NCI-H146 (cell line): ENCODE results near the gene LYPD1.

Experiments
- DNase-seq: peaks from one replicate; lab custom pipeline; 2025; lab: John Stamatoyannopoulos, UW

The LYPD1 gene

DNA sequence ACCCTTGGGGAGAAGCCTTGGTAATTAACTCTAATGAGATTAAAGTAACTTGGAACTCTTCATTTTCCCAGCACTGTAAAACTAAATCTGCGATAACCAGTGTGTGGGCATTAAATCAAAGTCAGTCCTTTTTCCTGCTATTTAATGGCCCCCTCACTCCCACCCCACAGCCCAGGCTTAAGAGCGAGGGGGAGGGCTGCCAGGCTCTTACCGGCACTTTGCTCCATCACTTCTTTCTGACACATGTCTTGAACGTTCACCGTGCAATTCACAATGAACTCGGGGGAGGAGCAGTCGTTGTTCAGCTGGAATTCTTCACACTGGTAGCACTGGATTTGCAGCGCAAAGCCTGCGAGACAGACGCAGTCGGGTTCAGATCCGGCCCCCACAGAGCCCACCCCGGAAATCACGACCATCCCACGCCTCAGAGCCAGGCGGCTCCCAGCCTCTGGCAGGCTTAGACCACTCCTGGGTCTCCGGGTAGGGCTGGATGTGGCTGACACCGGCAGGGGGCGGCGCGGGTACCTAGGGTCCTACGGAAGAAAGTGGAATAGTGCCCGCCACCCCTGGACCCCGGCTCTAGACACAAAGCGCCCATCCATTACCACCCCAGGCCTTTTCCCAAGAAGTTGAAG is 1.7 kb downstream of the LYPD1 start:
- no peak for DNase-seq

DNA sequence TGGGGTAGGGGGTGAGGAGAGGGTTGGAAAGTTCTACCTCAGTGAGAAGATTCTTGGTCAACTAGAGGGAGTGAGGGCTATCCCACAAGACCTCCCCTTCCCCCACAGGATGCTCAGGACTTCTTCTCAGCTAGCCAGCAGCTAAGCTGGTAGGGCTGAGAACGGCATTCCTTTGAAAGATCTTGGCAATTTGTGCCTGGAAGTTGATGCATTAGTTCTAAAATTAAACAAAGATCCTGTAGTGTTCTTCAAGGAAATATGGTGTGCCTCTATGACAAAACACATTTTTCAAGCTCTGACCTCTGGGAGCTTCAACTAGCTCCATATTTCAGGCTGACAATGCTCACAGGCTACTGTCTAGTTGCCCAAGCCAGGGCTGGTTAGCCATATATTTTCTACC is 2.3 kb downstream of the LYPD1 start:
- DNase-seq, result no peak

DNA sequence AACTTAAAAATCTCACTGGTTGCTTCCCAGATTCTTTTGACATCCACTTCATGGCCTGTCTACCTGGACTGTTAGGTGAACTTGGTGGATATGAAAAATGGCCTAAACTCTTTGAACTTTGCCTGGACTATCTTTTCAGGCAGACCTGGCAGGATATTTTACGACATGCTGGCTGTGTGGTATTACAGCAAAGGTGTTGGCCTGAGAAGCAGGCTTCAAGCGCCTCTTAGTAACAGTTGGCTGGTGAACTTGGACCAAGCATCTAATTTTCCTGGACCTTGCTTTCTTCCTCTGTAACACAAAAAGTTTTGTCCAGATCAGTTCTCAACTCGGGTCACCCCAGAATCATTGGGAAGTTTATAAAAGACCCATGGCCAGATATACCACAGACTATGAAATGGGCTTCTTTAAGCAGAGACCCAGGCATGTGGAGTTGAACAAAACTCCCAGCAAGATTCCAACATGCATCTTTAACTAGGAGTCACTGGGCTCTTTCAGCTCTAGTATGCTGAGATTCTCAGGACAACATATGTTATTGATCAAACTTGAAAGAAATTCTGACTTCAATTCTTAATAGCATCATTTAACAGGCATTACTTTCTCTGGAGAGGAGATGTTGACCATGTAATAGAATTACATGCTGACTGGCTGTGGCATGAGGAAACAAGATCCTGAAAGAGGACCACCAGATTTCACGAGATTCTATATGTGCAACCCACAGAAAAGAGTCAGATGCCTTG is 4.4 kb downstream of the LYPD1 start:
- no peak for DNase-seq

DNA sequence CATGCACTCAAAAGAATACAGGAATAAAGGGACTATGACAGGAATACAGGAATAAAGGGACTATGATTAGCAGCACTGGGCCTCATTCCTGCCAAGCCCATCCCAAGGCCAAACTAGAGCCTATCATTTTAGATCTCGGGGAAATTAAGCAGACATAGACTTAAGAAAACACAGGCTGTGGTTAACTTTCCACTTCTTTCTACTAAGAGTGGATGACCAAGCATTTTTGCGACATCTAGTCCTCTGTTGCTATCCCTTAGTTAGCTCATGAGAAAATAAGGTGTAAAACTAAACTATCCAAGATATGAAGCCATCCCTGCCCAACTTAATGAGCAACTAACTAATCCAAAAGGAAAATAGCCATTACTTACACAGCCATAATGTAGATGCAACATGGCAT is 5.9 kb downstream of the LYPD1 start:
- no peak for DNase-seq

DNA sequence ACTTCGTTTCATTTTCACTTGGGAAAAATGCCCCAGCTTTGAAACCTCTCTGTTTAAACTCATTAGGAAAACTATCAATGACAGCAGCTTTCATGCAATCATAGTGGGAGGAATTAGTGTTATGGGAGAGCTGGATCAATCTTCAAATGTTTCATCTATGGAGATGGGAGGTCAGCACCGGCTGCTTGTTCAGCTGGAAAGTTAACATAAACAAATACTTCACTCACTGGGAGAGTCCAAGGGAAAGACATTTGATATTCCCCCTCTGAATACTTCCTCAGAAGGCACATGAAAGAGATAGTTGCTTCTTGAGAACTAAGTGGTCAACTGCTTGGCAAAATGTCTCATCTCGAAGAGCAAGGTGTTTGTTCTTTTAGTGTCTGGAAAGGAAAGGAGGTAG is 7.3 kb downstream of the LYPD1 start:
- DNase-seq, result no peak

DNA sequence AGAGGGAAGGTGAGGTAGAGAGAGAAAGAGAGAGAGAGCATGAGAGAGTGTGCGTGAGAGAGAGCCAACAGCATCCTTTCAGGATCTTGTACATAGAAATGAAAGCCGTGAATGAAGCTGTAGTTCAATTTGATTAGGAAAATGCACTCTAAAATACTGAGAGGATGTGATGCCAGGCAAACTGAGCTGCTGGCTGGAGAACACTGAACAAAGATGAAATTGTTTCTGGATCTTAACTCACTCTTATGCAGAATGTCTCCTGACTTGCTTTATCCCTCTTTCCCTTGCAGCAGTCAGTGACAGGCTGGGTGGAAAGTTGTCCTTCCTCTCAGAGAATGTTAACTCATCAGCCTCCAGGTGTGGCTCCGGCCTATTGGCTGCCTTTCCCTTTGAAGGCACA is 10.7 kb downstream of the LYPD1 start:
- DNase-seq, result no peak

DNA sequence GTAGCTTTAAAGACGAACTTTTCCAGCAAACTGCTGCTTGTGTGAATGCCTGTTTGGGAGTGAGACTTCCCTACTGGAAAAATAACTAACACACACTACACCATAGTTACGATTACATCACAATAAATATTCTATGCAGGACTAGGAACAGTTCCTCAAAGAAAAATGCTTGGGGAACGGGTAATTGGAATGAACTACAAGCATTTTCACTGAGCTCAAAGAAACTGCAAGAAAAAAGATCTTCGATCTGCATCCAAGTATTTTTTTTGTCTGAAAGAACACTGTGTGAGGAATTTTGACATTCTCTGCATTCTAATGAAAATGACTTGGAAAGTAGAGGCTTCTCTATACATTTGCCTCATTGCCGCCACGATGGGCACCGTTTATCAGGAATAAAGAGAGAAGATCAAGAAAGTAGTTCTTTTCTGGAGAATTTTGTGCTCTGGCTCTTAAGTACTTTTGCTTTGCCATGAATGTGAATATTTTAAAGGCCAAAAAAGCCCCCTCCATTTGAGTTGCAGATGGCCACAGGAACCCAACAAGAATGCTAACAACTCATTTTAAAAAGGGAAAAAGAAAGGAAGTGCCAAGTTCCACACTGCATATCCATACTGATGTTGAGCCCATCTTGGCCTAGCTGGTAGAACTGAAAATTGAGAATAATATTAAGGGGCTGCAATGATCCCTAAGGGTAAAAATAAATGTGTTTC is 13.6 kb downstream of the LYPD1 start:
- DNase-seq, result no peak

DNA sequence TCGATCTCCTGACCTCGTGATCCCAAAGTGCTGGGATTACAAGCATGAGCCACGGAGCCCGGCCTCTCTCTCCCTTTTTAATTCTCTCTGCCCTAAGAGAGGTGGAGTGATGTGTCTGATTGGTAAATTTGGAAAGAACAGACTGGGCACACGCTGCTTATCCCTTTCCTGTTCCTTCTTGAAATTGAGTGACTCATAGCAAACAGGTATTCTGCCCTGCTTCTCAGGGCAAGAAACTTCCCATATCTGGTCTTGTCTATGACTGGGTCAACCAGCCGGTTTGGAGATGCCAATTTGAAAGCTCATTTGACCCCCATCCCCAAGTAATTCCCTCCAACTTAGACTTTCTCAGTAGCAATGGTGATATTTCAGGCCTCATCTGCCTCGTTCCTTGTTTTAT is 15.0 kb downstream of the LYPD1 start:
- DNase-seq, result no peak

DNA sequence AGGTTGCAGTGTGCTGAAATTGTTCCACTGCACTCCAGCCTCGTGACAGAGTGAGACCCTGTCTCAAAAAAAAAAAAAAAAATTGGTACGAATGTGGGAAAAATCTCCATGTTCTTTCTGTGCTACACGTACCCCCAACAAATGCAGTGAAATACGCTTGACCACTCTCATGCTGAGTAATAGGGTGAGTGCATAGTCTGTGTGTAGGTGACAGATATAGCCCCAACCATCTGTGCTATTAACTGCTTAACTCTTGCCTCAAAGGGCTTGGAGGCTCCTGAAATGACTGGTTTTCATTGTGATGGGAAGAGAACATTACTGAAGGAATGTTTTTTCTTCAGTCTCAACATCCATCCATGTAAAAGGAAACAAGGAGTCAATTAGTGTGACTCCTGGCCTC is 15.7 kb downstream of the LYPD1 start:
- DNase-seq, result no peak

DNA sequence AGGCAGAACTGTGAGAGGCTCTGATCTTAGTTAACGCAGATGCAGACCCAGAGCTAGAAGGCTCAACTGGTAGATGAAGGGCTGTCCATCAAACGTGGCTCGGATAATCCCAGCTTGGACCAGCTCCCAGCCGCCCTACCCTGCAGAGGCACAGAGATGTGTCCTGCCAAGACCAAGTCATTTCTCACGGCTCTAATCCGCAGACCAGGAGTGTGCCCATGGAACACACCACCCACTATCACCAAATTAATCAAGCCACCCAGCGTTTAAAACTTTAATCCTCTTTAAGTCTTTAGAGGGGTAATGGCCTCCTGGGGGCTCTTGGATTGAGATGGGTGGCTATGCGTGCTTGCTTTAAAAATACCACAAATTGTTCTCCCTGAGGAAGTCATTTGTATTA is 17.5 kb downstream of the LYPD1 start:
- no peak for DNase-seq

DNA sequence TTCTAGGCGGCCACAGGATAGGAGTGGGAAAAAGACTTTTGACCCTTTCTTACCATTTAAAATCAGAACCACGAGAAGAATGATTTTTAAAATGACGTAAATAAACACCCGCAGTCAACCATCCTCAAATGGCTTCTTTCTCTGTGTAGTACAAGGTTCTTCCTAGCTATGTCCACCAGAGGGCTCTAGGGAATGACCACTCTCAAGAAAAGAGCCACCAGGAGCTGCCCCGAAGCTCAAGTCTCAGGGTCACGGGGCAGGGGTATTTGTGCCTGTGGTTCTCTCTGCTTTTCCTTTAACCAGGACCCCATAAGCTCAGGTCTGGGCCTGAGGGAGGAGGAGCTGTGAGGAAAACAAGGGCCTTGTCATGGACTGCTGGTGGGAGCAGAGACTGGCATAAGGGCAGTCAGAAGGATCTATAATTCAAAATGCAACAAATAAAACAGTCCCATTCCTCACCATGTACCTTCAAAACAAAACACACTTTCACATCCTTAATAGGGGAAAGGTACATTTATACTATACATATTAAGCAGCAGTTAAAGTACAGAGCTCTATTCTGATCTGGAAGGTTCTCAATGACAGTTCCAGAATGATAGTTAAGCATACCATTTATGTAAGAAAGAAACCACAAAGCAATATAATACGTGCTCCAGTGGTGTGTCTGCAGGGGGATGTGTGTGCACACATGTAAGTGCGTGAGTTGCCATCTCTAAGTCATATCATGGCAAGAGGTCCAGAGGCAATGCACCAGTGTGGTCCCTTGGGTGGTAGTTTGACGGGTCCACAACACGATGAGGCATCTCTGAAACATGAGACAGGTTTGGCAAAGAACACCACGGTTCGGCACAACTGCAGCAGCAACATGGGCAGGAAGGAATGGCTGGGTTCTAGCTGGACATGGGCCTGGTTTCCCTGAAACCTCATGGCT is 18.6 kb downstream of the LYPD1 start:
- peak; percentile 6 for DNase-seq

DNA sequence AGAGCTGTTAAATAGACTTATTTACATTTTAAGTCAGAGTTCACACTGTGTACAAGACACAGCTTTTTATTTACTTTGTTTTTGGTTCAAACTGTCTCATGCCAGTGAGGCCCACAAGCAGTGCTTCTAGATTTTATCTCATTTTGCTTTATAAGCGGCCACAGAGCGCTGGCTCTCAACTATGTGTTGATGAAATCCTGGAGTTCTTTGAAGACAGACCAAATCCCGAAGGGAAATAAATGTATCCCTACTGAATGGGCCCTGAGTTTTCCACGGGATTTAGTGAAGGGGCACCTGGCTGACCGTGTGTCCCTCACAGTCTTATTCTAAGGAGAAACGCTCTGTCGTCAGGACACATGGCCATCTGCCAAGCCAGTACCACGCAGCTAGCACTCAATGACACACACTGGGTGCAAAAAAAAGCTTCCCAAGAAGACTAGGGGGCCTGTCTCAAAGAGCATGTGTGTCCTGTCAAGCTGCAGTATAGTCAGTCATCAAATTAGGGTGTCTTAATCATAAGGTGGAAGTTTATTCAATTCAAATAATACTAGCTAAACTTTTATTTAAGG is 23.4 kb downstream of the LYPD1 start:
- DNase-seq, result no peak

DNA sequence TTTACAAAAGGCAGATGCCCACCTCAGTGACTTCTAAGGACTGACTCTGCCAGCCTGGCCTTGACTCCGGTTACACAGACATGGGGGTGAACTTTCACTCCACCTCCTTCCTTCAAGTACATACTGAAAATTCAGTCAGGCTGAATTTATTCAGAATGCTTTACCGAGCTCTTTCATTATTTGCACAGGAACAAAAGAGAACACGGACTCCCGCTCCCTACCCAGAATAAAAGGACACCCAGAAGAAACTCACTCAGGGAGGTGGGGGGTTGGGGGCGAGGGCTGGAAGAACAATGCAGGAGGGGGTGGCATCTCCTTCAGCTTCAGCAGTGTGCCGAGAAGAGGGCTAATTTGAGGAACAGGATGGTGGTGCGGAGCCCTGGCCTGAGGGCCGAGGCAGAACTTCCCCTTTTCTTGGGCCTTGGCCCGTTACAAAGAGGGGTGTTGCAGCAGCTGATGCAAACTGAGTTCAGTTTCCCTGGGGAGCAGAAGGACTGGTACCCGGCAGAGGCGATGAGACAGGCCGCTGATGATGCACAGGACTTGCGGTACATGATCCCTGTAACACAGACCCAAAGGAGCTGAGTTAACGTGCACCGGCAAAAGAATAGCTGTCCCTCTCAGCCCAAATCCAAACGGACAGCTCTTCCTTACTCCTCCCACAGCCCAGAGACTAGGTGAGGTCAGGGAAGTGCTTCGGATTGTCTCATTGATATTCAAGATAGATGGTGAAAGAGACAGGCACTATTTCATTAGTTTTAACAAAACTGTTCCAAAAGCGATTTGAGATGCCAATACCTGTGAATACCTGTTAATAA is 24.1 kb downstream of the LYPD1 start:
- DNase-seq, result no peak

DNA sequence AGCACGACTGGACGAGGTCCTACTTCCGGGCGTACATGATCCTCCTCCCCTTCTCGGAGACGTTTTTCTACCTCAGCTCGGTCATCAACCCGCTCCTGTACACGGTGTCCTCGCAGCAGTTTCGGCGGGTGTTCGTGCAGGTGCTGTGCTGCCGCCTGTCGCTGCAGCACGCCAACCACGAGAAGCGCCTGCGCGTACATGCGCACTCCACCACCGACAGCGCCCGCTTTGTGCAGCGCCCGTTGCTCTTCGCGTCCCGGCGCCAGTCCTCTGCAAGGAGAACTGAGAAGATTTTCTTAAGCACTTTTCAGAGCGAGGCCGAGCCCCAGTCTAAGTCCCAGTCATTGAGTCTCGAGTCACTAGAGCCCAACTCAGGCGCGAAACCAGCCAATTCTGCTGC is 24.8 kb downstream of the LYPD1 start:
- peak; percentile 8 for DNase-seq

DNA sequence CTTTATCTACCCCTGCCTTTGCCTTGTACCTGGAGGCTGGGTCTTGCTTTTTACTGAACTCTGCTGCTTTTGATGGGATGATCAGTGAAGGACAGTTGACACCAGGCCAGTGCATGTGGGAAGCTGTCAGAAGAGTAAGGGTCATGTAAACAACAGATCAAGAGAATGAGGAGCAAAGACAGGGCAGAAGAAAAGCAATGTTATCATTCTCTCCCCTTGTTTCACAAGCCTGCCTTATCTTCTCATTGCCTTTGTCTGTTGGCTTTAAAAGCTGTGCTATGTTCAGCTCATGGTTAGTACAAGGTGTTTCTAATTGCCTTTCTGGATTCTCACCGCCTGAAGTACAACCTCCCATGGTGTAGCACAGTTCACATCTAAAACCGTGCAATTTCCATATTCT is 27.6 kb downstream of the LYPD1 start:
- DNase-seq, result no peak

DNA sequence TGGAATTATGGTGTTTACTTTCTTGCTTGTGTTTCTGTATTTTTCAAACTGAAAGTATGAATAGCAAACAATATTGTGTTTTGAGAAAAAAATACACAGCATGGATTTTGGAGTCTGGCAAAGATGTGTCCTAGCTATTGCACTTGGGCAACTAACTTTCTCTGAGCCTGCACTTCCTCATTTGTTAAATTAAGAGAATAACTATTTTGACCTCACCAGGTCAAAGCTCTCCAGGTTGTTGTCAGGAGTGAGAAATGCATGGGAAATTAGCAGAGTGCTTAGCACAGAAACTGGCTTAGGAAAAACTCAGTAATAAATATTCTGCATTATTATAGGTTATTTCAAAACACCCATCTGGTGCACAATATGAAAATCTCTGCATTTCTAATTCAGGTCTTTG is 28.2 kb downstream of the LYPD1 start:
- DNase-seq, result no peak

DNA sequence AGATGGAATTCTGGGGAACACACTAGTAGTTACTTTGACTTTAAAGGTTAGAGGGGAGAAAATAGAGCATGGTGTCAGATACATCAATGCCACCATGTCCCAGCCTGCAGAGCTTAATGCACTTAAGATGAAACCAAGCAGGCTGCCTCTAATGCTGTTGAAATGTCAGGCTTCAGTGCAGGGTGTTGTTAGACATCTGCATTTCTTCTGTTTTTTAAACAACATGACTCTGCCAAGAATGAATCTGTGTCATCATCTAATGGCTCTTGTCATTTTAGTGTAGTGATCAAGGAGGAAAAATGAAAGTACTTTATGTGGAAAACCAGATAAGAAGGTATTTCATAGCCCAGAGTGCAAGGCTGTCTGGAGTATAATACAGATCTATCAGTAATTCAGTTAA is 29.9 kb downstream of the LYPD1 start:
- no peak for DNase-seq

DNA sequence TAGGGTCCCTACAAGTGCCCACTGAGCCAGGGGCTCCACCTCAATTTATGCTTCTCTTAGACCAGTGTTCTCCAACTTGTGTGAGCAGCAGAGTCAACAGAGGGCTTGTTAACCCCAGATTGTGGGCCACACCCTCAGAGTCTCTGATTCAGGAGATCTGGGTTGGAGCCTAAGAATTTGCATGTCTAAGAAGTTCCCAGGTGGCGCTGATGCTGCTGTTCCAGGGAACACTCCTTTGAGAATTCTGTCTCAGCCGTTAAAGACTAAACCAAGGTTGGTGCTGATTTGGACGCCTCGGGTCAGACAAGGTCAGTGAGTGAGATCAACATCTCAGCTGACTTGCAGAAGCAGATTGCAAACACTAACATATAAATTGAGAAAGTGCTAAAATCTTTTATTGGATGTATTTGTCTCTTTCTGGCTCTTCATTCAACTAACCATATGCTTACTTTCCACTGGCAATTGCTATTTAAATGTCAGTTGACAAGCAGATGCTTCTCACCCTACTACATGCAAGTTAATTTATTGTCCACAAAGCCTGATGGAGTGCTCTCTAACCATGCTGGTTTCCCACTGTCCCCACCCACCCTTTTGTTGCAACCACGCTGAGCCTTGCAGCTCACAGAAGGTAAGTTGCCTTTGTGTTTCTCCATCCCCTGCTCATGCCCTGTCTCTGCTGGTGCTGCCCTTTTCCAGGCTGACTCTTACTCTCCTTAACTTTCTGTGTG is 31.5 kb downstream of the LYPD1 start:
- DNase-seq, result no peak

DNA sequence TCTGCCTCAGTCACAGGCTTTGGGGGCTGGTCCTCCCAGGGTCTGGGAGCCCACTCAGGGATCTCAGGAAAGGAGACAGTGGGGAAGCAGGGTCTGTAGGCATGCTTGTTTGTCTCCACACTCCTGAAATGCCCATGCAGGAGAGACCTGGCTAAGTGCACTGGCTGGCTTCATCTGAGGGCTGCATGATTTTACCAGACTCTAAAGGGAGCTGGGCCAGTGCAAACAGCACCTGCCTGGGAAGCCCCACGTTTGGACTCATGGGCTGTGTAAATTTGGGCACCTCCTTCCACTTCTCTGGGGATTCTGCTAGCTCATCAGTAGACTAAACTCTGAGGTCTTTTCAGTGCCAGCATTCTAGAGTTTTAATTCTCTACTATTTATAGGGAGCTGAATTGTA is 33.7 kb downstream of the LYPD1 start:
- no peak for DNase-seq

DNA sequence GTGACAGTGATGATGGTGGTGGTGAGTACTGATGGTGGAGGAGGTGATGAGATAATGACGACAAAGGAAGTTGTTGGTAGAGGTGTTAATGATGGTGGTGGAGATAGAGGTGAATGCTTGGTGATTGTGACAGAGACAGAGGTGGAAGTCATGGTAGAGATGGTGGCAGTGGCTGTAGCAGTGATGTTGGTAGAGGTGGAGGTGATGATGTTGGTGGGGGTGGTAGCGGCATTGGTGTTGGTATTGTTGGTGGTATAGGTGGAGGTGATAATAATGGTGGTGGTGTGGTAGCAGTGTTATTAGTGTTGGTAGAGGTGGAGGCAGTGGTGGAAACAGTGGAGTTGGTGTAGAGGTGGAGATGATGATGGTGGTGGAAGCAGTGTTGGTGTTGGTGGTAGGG is 36.4 kb downstream of the LYPD1 start:
- DNase-seq, result no peak
